GM12891 (cell line): ENCODE data around the gene RNF151.

Experiments
- DNase-seq: peaks from one replicate; pipeline ENCODE4 v3.0.0; 2011; ENCODE audit warnings: low spot score; ENCODE audit not compliant: insufficient read length
- FAIRE-seq: peaks from 2 replicates; lab custom pipeline; 2011; peaks lifted over from hg19 to GRCh38; lab: Jason Lieb, UNC
- PAX5 ChIP-seq: IDR thresholded peaks from 2 replicates; pipeline ENCODE4 v1.6.1; 2011; ENCODE audit warnings: low read length, moderate library complexity, mild to moderate bottlenecking; ENCODE audit not compliant: insufficient read depth, severe bottlenecking
- POLR2A ChIP-seq: IDR thresholded peaks from 2 replicates; pipeline ENCODE4 v1.6.1; 2011; ENCODE audit warnings: low read depth, low read length, control low read depth
- POLR2AphosphoS5 ChIP-seq: IDR thresholded peaks from 2 replicates; pipeline ENCODE4 v1.6.1; 2011; ENCODE audit warnings: low read depth, low read length, control low read depth
- POU2F2 ChIP-seq: IDR thresholded peaks from 2 replicates; pipeline ENCODE4 v1.6.1; 2011; ENCODE audit warnings: low read depth, mild to moderate bottlenecking, control low read depth, low read length, moderate library complexity
- SPI1 ChIP-seq: IDR thresholded peaks from 2 replicates; pipeline ENCODE4 v1.6.1; 2011; ENCODE audit warnings: low read depth, low read length, control low read depth
- TAF1 ChIP-seq: IDR thresholded peaks from 2 replicates; pipeline ENCODE4 v1.6.1; 2011; ENCODE audit warnings: low read depth, low read length, control low read depth

Gene RNF151

DNA sequence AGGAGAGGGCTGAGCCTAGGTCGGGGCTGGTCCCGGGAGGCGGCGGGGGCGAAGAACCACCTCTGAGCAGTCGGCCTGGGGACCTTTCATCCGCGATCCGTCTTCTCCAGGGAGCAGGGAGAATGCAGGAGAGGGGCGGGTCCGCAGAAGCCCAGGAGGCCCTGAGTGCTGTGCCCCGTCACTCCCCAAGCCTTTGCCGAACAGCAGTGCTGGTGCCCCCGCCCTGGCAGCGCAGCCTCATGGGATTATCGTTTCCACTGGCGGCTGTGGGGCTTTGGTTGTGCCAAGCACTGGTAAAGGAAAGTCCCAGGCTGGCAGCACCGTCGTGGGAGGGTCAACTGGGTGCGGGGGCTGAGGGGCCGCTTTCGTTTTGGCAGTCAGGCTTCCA lies 5.8 kb downstream of the RNF151 start:
- TF ChIP-seq POLR2A = no peak
- no peak for TF ChIP-seq POU2F2
- no peak for TF ChIP-seq PAX5
- TF ChIP-seq POLR2AphosphoS5 = no peak
- no peak for TF ChIP-seq SPI1
- TF ChIP-seq TAF1 = no peak
- no peak for FAIRE-seq
- no peak for DNase-seq

GRCh38 chr16:1973461-1974156 lies 7.0 kb downstream of the RNF151 start:
- no peak for TF ChIP-seq PAX5
- no peak for TF ChIP-seq SPI1
- TF ChIP-seq POLR2A = no peak
- TF ChIP-seq POU2F2 = no peak
- no peak for TF ChIP-seq TAF1
- TF ChIP-seq POLR2AphosphoS5 = no peak
- FAIRE-seq (no peak), DNase-seq (no peak)

- no peak for TF ChIP-seq POLR2AphosphoS5
- TF ChIP-seq POLR2A = no peak
- TF ChIP-seq SPI1 = no peak
- no peak for TF ChIP-seq TAF1
- TF ChIP-seq PAX5 = no peak
- TF ChIP-seq POU2F2 = no peak
- no peak for FAIRE-seq
- DNase-seq = no peak
Observed at GRCh38 chr16:1974157-1975070, 7.8 kb downstream of the RNF151 start.

- TF ChIP-seq TAF1 (no peak), POLR2A (no peak), POLR2AphosphoS5 (no peak), POU2F2 (no peak), PAX5 (no peak), SPI1 (no peak)
- FAIRE-seq = no peak
- DNase-seq = no peak
Observed at GRCh38 chr16:1975432-1976215, 9.0 kb downstream of the RNF151 start.

- DNase-seq (no peak), FAIRE-seq (no peak)
- TF ChIP-seq TAF1 = no peak
- TF ChIP-seq POU2F2 = no peak
- no peak for TF ChIP-seq POLR2AphosphoS5
- no peak for TF ChIP-seq PAX5
- TF ChIP-seq SPI1 = no peak
Observed at GRCh38 chr16:1976216-1976520, 9.5 kb downstream of the RNF151 start.

GRCh38 chr16:1976951-1977874 lies 10.6 kb downstream of the RNF151 start:
- no peak for FAIRE-seq
- DNase-seq = no peak
- TF ChIP-seq POLR2A = no peak
- no peak for TF ChIP-seq POU2F2
- no peak for TF ChIP-seq SPI1
- TF ChIP-seq PAX5 = no peak
- no peak for TF ChIP-seq POLR2AphosphoS5
- no peak for TF ChIP-seq TAF1

- no peak for DNase-seq
- TF ChIP-seq POLR2AphosphoS5 = no peak
- no peak for FAIRE-seq
Observed at GRCh38 chr16:1977875-1978268, 11.2 kb downstream of the RNF151 start.

- no peak for TF ChIP-seq POLR2A
- FAIRE-seq (no peak), DNase-seq (no peak)
Observed at GRCh38 chr16:1978476-1979120, 11.9 kb downstream of the RNF151 start.

DNA sequence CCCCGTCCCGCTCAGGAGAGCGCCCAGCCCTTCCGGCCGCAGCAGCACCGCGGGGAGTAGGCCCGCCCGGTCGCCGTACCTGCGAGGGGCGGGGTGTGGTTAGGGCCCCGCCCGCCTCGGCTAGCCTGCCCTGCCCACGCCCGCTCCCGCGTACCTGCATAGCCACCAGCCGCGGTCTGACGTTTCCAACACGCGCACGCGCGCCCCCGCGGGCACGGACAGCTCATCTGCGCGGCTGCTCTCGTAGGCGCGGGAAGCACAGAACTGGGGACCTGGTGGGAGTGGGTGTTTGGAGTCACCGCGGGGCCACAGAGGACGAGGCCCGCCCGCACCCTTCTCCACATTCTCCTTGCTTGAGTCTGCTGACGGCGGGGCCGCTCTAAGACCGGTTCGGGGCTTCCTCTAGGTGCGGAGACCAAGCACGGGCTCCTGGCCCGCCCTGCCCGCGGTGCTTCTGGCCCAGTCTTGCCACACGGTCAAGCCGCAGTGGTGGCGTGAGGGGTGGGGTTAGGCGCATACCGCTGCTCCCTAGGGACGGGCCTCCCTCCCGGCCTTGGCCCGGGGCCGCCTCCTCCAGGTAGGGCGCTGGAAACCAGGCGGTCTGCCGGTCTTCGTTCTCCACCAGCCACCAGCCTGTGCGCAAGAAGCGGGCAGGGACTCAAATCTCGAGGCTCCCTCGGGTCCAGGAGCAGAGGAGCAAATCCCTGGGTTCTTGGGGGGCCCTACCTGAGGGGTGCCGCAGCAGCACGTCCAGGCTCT lies 12.8 kb downstream of the RNF151 start:
- DNase-seq (no peak), FAIRE-seq (no peak)
- TF ChIP-seq PAX5 (no peak), POU2F2 (no peak), SPI1 (no peak), POLR2A (no peak), TAF1 (no peak), POLR2AphosphoS5 (no peak)
